Loucy (cell line): Measurements from ENCODE around the gene LILRB5.

Experiments used
- CTCF ChIP-seq: fragments of 200-600 bp; sonication (generic); conservative IDR thresholded peaks from 2 replicates; pipeline ENCODE4 v1.5.1; 2014; ENCODE audit warnings: mild to moderate bottlenecking, antibody characterized with exemption, low read length
- EZH2phosphoT487 ChIP-seq: fragments of 200-600 bp; IDR thresholded peaks from 2 replicates; pipeline ENCODE4 v1.6.1; 2018; ENCODE audit warnings: antibody characterized with exemption, mild to moderate bottlenecking, moderate library complexity, borderline replicate concordance

- TF ChIP-seq CTCF = no peak
- no peak for TF ChIP-seq EZH2phosphoT487
Observed at GRCh38 chr19:54252243-54252642, 4.8 kb downstream of the LILRB5 start.
